HG02571 (cell line): ENCODE data around the gene MCM9.
"Not testable (repeated sequence)": the region's sequence is repeated elsewhere in the genome, so short reads cannot be mapped to it uniquely, and the experiment has no call there.

Experiments used
- ATAC-seq: cut with Tn5 transposase; IDR thresholded peaks from one replicate; pipeline ENCODE4 v1.9.1; 2021; ENCODE audit warnings: mild to moderate bottlenecking, moderate library complexity; ENCODE audit not compliant: unreplicated experiment

The MCM9 gene

DNA sequence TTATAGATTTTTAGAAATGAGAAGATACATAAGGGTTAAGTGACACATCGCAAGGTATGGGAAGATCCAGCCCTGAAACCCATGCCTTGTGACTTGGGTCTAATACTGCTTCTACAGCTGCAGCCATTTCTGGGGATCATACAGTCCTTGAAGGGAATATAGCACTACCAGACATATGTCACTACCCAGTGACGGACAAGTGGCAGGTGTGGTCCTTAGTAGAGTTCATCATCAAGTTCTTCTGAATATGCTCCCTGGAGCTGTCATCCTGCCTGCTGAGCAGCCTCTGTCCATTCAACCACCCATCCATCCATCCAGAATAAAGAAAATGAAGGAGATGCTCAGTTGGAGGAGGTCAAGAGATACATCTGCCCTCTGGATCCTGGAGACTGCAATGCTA is 159.6 kb downstream of the MCM9 start:
- ATAC-seq = no peak

DNA sequence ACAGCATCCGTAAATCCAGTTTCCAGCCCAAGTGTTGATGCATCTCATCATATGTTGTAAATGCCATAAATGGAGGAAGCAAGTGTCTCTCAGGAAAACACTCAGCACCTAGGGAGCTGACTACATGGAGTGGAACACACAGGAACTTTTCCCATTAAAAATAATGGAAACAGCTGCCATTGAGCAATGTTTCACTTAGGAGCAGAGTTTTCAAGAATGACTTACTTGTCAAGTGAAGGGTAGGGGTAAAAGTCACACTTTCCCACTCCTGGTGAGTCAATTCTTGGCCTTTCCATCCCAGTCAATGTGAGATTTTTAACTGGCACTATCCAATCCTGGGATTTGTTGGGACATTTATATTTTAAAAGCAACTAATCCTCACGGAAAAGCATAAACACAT is 160.4 kb downstream of the MCM9 start:
- ATAC-seq = no peak

DNA sequence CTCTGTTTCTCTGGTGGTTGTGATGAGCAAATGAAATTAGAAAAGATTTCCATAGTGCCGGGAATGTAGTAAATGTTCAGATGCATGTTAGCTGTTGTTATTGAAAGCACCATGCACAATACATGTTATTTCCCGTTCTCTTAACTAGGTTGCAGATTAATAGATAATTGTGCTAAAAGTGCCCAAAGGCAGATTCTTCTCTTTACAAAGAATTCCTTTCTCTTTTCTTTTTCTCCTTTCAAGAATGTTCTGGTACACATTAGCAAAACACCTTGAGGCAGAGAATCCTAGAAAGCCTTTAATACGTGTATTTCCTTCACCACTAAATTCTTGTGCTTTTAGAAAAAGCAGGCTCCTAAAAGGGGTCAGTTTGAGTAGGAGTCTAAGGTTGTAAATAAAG is 162.1 kb downstream of the MCM9 start:
- ATAC-seq = no peak

DNA sequence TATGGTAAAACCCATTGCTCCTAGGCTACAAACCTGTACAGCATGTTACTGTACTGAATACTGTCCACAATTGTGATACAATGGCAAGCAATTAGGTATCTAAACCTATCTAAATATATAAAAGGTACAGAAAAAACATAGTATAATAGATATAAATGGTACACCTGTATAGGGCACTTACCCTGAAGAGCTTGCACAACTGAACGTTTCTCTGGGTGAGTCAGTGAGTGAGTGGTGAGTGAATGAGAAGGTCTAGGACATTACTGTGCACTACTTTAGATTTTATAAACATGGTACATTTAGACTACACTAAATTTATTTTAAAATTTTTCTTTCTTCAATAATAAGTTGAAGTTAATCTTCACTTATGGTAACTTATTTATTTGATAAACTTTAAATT is 163.7 kb downstream of the MCM9 start:
- no peak for ATAC-seq

DNA sequence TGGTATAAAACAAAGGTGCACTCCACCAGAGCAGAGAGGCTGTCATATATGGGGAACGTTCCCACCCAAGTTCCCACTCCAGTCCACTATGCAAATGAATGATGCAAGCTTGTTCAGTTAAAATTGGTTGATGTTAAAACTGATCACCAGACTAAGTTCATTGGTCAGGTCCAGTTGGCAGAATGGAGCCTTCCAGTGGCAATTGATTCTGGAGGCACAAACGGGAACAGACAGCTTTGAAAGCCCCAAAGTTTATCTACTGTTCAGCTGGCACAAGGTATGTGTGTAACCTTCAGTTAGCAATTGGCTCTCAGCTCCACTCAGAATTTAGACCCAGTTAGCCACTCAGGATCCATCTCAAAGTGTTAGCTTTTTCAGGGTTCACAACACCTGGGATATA is 164.1 kb downstream of the MCM9 start:
- ATAC-seq = no peak

DNA sequence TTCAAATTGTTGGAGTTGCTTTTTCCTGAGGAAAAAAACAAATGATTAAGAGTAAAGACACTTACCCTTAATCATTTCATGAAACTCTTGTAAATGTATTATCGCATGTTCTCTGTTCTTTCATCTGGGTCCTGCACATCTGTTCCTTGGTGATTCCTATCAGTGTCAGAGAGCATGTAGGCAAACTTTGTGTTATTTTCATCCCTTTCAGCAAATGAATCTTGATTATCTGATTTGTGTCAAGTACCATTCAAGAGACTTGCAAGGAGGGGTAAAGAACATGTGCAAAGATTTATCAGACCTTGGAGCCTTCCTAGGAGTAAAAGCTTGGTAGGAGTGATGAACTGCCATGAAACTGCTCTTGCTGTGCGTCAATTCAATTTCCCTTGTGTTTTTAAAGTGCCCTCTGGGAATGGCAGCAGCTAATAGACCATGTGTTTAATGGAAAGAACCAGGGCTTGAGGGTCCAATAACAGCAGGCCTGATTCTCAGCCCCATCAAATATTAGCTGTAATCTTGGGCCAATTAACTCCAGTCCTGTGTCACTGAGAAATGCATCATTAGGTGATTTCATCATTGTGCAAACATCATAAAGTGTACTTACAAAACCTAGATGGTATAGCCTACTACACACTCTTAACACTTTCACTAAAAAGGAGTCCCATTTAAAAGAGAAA is 164.7 kb downstream of the MCM9 start:
- no peak for ATAC-seq

DNA sequence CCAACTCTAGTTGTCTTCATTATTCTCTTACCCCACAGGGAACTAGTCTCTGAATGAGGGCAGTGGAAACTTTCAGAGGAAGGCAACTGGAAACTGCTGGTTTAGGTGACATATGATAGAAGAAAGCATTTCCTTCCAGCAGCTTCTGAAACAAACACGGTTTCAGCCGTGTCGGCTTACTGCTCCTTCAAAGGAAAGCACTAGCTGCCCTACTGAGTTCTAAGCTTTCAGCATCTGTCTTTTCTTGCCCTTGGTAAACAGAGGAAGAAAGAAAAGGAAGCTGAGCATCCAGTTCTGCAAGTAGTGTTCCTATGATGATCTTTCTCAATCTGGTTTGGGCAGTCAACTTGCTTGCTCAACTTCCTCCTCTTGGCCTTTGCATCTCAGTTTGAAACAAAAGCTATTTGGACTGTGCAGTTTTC is 166.0 kb downstream of the MCM9 start:
- no peak for ATAC-seq

DNA sequence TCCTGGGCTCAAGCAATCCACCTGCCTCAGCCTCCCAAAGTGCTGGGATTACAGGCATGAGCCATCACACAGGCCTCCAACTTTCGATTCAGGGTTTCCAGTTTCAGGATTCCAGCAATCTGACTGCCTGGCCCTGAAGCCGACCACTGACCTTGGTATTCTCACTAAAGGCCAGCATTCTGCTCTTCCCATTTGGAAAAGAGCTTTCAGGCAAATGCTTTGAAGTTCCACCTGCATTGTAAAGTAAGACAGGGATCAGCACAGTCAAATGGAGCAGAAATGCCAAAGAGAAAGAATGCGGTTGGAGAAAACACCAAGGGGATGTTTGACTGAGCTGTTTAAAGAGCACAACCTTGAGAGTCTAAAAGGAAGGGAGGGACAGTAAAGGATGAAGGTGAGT is 166.5 kb downstream of the MCM9 start:
- ATAC-seq = no peak

DNA sequence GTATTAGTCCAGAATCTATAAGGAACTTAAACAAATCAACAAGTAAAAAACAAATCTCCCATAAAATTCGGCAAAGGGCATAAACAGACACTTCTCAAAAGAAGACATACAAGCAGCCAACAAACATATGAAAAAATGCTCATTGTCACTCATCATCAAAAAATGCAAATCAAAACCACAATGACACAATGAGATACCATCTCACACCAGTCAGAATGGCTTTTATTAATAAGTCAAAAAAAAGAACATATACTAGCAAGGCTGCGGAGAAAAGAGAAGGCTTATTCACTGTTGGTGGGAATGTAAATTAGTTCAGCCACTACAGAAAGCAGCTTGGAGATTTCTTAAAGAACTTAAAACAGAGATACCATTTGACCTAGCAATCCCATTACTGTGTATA is 169.6 kb downstream of the MCM9 start:
- not testable (repeated sequence) for ATAC-seq

DNA sequence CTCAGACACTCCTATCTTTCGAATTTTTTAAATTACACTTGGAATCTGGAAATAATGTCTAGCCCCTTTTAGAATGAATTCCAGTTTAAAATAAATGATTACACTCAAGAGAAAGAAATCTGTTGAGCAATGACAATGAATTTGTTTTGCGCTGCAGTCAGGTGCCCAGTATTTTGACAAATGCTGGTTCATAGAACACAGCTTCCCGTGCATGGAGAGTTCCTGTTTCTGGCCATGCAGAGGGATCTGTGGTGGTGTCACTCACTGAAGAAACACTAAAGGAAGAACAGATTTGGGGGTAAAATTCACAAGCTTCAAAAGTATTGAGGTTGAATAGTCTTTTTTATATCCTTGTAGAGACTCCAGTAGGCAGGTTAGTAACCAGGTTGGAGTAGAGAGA is 170.2 kb downstream of the MCM9 start:
- ATAC-seq = no peak
